ENCODE measurements around the gene KLK3.
A peak's percentile ranks its signal among the peaks of the same experiment; 100 is the strongest.

The KLK3 gene

DNA sequence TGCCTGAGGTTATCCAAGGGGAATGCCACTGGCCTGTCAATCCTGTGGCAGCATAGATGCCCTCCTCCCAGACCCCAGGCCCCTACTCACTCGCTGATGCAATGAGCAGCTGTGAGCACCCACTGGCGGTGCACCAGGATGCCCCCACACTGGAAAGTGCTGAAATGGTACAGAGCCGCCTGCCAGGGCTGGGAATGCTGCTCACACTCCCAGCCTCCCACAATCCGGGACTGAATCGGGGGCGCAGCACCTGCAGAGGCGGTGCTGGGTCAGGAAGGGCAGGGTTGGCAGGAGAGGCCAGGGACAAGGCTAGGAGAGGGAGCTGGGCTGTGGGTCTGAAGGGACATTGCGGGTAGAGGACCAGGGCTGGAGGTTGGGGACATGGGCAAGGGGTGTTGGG lies 33.1 kb upstream of the KLK3 start:
- Histone ChIP-seq H3K4me3 (ENCODE audit: low read length) (no peak overlapping the region), H3K27me3 (ENCODE audit: insufficient read depth, low read length) (peaks cover 55% of the 10 kb centered on the region)

DNA sequence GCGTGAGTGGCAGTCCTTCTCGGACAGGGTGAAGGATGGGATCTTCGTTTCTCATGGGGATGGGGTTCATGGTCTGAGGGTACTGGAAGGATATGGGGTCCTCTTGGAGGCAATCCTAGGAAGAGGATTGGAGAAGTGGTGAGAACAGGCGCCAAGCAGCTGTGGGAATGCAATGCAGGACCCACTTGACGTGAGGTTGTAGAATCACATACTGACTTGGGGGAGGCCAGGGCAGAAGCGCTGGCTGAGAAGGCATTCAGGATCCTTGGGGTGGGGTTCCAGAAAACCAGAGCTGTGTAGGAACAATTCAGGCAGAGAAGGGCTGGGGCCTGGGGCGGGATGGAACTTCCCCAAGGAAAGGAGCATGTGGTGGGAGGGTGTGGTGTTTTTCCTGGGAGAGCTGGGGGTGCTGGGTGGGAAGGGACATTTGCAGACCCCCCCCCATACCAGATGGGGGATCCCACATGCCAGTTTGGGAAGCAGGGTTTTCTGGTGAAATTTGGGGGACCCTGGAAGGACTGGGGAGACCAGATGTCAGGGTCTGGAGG lies 32.0 kb upstream of the KLK3 start:
- H3K36me3 ChIP-seq (ENCODE audit: insufficient read depth, low read length) = no peaks in the 10 kb centered on the region
- H2AFZ ChIP-seq (ENCODE audit: low read depth, low read length) = no peak overlapping the region
- no peaks in the 10 kb centered on the region for H3K4me1 ChIP-seq (ENCODE audit: insufficient read depth, low read length)
- H3K27me3 ChIP-seq (ENCODE audit: insufficient read depth, low read length) = peaks cover 46% of the 10 kb centered on the region
- H3K9me3 ChIP-seq (ENCODE audit: low read length) = no peaks in the 10 kb centered on the region
- no peak overlapping the region for H3K4me3 ChIP-seq (ENCODE audit: low read length)

More for the DNA sequence above, 33.1 kb upstream of the KLK3 start:
- Histone ChIP-seq H3K9me3 (ENCODE audit: low read length) (no peaks in the 10 kb centered on the region), H2AFZ (ENCODE audit: low read depth, low read length) (no peak overlapping the region), H3K4me1 (ENCODE audit: insufficient read depth, low read length) (no peaks in the 10 kb centered on the region), H3K36me3 (ENCODE audit: insufficient read depth, low read length) (no peaks in the 10 kb centered on the region)

DNA sequence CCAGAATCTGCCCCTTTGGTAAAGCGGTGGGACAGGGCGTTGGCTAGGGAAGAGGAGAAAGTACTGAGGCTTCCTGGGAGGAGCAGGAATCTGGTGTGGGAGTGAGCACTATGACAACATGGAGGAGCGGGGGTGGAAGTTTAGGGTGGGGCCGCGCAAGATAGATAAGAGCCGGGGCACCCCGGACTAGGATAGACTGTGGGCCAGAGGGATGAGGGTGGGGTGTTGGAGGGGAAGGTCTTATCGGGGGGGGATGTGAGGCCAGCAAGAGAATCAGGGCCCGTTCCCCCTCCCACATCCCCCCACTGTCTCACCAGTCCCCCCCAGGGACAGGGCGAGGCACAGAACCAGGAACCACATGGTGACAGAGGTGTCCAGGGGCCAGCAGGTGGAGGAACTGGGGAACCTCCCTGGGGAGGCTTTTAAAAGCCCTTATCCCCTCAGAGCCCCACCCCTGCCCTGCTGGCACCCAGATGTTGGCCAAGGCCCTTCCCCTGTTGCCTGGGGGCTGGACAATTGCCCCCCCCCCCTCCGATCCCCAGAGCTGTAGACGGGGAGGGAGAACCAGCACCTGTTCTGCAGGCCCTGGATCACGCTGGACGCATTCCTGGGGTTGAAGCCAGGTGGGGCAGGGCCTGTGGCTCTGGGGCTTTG lies 31.2 kb upstream of the KLK3 start, which contains the start of gene KLK1:
Gene KLK1, minus strand, starts transcription at position 399 of the 654 bp plus-strand sequence. Its CDS starts 39 bp downstream, at position 360.
- H3K27me3 ChIP-seq (ENCODE audit: insufficient read depth, low read length) = peaks cover 39% of the 10 kb centered on the region
- no peaks in the 10 kb centered on the region for H3K9me3 ChIP-seq (ENCODE audit: low read length)

DNA sequence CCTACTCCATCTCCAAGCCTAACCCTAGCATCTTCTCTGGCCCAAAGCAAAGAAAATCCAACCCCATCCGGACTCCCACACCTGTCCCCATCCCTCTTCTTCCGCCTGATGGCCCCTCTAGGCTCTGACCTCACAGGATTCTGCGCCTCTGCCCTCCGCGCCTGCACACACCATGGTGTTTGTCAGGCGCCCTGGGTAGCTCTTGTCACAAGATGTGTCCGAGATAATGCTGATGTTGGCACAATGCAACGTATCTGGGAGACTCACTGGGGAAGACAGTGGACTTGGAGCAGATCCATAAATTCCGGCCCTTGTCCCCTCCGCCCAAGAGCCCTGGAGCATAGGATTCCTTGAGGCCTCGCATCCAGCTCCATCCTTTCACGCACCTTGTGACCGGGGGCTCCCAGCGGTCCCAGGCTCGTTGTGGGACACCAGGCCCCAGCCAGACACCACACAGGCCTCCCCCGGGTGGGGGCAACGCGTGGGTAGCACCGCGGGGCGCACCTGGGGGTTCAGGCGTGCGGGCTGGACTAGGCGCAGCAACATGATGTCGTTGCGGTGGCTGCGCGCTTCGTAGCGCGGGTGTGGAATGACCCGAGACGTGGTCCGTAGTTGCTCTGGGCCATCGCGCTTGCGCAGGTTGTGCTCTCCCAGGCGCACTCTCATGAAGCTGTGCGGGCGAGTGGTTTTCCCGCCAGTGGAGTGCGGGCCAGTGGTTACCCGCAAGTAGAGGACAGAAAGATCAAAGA lies 28.0 kb upstream of the KLK3 start:
- Histone ChIP-seq H3K4me3 (ENCODE audit: low read length) (no peak overlapping the region), H3K4me1 (ENCODE audit: insufficient read depth, low read length) (no peaks in the 10 kb centered on the region), H3K27me3 (ENCODE audit: insufficient read depth, low read length) (peaks cover 9% of the 10 kb centered on the region), H2AFZ (ENCODE audit: low read depth, low read length) (no peak overlapping the region), H3K9me3 (ENCODE audit: low read length) (no peaks in the 10 kb centered on the region), H3K36me3 (ENCODE audit: insufficient read depth, low read length) (no peaks in the 10 kb centered on the region)

More for the DNA sequence above, 31.2 kb upstream of the KLK3 start, which contains the start of gene KLK1:
- Histone ChIP-seq H3K4me3 (ENCODE audit: low read length) (no peak within 1 kb of the TSS), H2AFZ (ENCODE audit: low read depth, low read length) (no peak within 1 kb of the TSS), H3K36me3 (ENCODE audit: insufficient read depth, low read length) (no peaks in the 10 kb centered on the region), H3K4me1 (ENCODE audit: insufficient read depth, low read length) (no peaks in the 10 kb centered on the region)

DNA sequence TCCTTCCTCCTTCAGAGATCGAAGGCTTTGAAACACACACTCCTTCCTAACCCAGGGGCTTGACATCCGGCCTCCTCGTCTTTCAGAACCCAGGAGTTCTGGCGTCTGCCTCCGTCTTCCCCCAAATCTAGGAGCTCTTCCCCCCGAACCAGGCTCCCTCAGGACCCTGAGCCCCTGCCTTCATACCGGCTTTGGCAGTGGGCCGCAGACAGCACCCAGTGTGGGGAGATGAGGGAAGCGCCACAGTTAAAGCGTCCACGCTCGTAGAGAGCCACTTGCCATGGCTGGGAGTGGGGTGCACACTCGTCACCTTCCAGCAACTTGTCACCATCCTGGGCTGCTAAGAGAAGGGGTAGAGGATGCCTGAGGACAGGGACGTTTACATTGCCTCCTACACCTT lies 27.2 kb upstream of the KLK3 start:
- Histone ChIP-seq H3K4me3 (ENCODE audit: low read length) (no peak overlapping the region), H3K36me3 (ENCODE audit: insufficient read depth, low read length) (no peaks in the 10 kb centered on the region), H2AFZ (ENCODE audit: low read depth, low read length) (no peak overlapping the region), H3K4me1 (ENCODE audit: insufficient read depth, low read length) (no peaks in the 10 kb centered on the region), H3K9me3 (ENCODE audit: low read length) (no peaks in the 10 kb centered on the region), H3K27me3 (ENCODE audit: insufficient read depth, low read length) (peaks cover 2% of the 10 kb centered on the region)

DNA sequence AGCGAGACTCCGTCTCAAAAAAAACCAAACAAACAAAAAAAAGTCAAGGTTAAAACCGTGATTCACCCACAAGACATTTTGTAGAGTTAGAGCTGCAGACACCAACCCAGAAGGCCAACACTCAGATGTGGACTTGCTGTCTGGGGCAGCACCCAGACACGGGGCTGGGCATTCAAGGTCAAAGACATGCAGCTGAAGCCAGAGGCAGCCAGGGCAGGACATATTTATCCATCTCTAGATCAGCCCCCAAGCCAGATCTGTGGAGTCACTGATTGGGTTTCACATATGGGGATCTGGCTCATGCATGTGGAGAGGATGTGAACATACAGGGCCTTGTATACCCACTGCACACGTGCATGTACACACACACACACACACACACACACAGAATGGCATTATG lies 24.9 kb upstream of the KLK3 start:
- H2AFZ ChIP-seq (ENCODE audit: low read depth, low read length) = no peak overlapping the region
- H3K4me1 ChIP-seq (ENCODE audit: insufficient read depth, low read length) = no peaks in the 10 kb centered on the region
- peaks cover under 1% of the 10 kb centered on the region for H3K27me3 ChIP-seq (ENCODE audit: insufficient read depth, low read length)
- H3K4me3 ChIP-seq (ENCODE audit: low read length) = no peak overlapping the region
- no peaks in the 10 kb centered on the region for H3K36me3 ChIP-seq (ENCODE audit: insufficient read depth, low read length)
- no peaks in the 10 kb centered on the region for H3K9me3 ChIP-seq (ENCODE audit: low read length)

DNA sequence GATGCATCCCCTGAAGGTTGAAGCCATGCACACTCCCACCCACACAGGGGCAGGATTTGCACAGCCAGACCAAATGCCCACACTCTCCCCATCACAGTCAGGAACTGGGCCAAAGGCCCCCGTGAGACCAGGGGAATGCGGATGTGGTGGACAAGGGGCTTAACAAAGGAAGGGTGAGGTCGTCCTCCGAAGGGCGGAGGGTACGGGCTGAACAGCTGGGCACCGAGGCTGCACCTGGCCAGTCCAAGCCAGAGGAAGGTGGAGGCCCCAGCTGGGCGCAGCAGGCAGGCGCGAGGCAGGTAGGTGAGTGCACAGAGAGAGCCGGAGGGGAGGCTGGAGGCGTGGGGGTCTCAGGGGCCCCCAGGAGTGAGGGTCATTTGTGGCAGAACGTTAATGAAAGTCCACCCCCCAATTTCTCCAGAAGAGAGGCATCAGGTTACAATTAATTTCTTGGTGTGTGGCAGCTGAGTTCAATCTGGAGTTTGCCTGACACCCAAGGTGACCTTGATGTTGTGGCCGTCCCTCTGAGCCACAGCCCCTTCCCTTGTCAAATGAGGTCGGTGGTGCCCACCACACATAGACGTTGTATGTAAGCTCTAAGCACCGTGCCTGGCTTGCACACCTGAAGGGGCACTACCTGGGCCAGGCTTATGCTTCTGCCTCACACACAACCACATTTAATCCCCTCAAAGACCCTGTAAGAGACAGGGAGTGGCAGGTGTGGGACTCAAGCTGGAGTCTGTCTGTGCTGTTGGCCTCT lies 24.3 kb upstream of the KLK3 start:
- Histone ChIP-seq H3K36me3 (ENCODE audit: insufficient read depth, low read length) (no peaks in the 10 kb centered on the region), H3K4me3 (ENCODE audit: low read length) (no peak overlapping the region), H2AFZ (ENCODE audit: low read depth, low read length) (no peak overlapping the region), H3K9me3 (ENCODE audit: low read length) (no peaks in the 10 kb centered on the region), H3K4me1 (ENCODE audit: insufficient read depth, low read length) (no peaks in the 10 kb centered on the region), H3K27me3 (ENCODE audit: insufficient read depth, low read length) (peaks cover 7% of the 10 kb centered on the region)

DNA sequence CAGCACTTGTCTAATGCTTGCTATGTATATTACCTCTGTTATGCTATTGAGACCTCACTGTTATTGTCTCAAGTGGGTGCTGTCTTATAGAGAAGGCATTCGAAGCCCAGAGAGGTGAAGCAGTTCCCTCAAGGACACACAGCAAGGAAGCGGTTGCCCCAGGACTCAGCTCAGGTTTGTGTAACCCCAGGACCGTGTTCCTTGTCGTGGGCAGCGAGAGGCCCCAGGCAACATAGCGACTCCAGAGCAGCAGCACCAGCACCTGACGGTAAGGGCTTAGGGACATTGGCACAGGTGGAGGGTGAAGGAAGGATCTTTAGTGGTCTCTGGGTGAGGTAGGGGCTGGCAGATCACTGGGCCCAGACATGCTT lies 23.7 kb upstream of the KLK3 start:
- no peaks in the 10 kb centered on the region for H3K4me1 ChIP-seq (ENCODE audit: insufficient read depth, low read length)
- no peak overlapping the region for H3K4me3 ChIP-seq (ENCODE audit: low read length)
- no peaks in the 10 kb centered on the region for H3K9me3 ChIP-seq (ENCODE audit: low read length)
- H2AFZ ChIP-seq (ENCODE audit: low read depth, low read length) = no peak overlapping the region
- H3K27me3 ChIP-seq (ENCODE audit: insufficient read depth, low read length) = peaks cover 13% of the 10 kb centered on the region
- no peaks in the 10 kb centered on the region for H3K36me3 ChIP-seq (ENCODE audit: insufficient read depth, low read length)

DNA sequence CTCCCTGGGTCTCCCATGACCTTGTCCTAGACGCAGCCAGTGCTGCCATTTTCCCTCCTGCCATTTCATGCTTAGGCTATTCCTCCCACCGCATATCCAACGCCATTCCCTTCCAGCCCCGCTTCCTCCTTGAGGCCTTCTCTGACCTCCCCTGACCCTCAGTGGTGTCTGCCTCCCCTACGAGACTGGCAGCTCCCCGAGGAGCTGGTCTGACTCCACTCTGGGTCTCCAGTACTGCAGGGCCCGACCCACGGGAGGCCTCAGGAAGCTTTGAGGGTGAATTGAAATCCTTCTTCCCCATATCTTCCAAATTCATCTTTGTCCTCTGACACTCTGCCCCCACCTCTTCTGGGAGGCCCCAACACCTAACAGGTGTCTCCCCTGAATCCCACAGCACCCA lies 22.0 kb upstream of the KLK3 start:
- no peaks in the 10 kb centered on the region for H3K36me3 ChIP-seq (ENCODE audit: insufficient read depth, low read length)
- no peaks in the 10 kb centered on the region for H3K4me1 ChIP-seq (ENCODE audit: insufficient read depth, low read length)
- H3K27me3 ChIP-seq (ENCODE audit: insufficient read depth, low read length) = peaks cover 22% of the 10 kb centered on the region
- no peak overlapping the region for H2AFZ ChIP-seq (ENCODE audit: low read depth, low read length)
- H3K4me3 ChIP-seq (ENCODE audit: low read length) = no peak overlapping the region
- no peaks in the 10 kb centered on the region for H3K9me3 ChIP-seq (ENCODE audit: low read length)

DNA sequence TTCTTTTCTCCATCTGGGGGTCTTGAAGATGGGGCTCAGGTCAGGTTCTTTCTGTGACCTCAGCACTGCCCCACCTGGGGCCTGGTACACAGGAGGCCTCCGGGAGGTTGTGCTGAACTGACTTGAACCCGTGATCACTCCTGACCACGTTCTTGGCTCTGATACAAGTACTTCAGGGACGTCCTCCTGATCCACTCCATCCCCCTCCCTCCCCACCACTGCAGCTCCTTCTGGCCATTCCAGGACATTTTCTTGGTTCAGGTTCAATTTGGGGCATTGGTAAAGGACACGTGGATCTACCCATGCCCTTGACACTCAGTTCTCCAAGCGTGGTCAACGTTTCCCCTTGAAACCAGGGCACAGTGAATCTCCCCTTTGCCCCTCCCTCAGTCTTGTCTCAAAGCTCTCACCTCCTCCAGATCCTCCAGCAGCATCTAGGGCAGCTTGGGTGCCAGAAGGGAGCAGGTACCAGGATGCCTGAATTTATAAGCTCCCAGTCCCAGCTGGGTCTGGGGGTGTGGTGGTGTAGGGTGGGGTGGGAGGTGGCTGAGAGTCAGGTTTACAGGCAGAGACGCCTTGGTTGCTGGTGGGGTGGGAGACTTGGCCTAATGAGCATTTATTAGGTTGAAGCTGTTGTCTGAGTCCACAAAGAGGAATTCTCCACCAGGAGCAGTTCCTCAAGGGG lies 21.5 kb upstream of the KLK3 start, which contains the start of gene KLK15:
Gene KLK15, minus strand, starts transcription at position 458 of the 685 bp plus-strand sequence. CDS start 2,082 bp downstream, outside the sequence.
- Histone ChIP-seq H3K4me3 (ENCODE audit: low read length) (no peak within 1 kb of the TSS), H3K4me1 (ENCODE audit: insufficient read depth, low read length) (no peaks in the 10 kb centered on the region), H3K27me3 (ENCODE audit: insufficient read depth, low read length) (peaks cover 22% of the 10 kb centered on the region)

DNA sequence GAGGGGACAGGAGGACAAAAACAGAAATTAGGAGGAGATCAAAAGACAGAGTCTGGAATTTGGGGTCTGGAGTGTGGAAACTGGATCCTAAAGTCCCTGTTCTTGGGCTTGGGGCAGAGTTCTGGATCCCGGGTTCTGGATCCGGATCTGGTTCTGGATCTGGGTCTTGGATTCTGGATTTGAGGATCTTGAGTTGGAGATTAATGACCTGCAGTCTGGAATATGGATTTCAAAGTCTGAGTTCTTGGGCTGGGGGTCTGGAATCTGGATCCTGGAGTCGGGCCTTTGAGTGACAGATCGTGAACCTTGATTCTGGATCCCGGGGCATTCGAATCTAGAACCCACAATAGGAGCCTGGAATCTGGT lies 20.9 kb upstream of the KLK3 start:
- peaks cover 22% of the 10 kb centered on the region for H3K27me3 ChIP-seq (ENCODE audit: insufficient read depth, low read length)
- H2AFZ ChIP-seq (ENCODE audit: low read depth, low read length) = no peak overlapping the region
- no peaks in the 10 kb centered on the region for H3K4me1 ChIP-seq (ENCODE audit: insufficient read depth, low read length)
- no peaks in the 10 kb centered on the region for H3K9me3 ChIP-seq (ENCODE audit: low read length)
- H3K4me3 ChIP-seq (ENCODE audit: low read length) = no peak overlapping the region
- no peaks in the 10 kb centered on the region for H3K36me3 ChIP-seq (ENCODE audit: insufficient read depth, low read length)

More for the DNA sequence above, 21.5 kb upstream of the KLK3 start, which contains the start of gene KLK15:
- H2AFZ ChIP-seq (ENCODE audit: low read depth, low read length) = no peak within 1 kb of the TSS
- no peaks in the 10 kb centered on the region for H3K9me3 ChIP-seq (ENCODE audit: low read length)
- H3K36me3 ChIP-seq (ENCODE audit: insufficient read depth, low read length) = no peaks in the 10 kb centered on the region

DNA sequence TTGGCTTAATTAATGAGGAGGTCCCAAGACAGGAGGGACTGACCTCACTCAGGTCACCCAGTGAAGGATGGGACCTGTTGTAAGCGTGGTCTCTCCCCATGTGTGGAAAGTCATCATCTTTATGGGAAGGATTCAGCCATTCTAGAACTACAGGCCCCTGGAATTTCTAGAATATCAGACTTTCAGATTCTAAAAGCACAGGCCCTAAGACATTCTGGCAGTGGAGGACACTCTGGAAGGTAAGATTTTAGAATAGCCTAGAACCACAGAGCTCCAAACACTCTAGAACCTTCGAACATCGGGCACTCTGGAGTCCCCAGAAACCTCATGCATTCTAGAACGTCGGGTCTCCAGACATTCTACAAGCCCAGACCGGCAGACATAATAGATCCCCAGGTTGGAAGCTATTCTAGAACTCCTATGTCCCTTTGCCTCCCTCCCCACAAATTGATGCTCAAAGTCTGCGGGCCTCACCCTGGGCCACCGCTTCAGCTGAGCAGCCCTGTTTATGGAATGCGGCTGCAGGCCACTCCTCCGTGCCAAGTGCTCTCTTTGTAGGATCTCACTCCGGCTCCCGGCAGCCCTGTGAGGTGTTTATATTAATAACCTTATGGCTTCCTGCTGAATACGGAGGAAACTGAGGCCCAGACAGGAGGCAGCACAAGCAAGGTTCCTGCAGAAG lies 19.5 kb upstream of the KLK3 start:
- peaks cover 22% of the 10 kb centered on the region for H3K27me3 ChIP-seq (ENCODE audit: insufficient read depth, low read length)

More for the DNA sequence above, 19.5 kb upstream of the KLK3 start:
- Histone ChIP-seq H3K4me3 (ENCODE audit: low read length) (peak overlapping the region; percentile 52), H3K4me1 (ENCODE audit: insufficient read depth, low read length) (no peaks in the 10 kb centered on the region), H2AFZ (ENCODE audit: low read depth, low read length) (peak overlapping the region; percentile 41), H3K9me3 (ENCODE audit: low read length) (no peaks in the 10 kb centered on the region), H3K36me3 (ENCODE audit: insufficient read depth, low read length) (no peaks in the 10 kb centered on the region)

All from neuron (in vitro differentiated cells).